ENCODE measurements around the gene KBTBD3.
A peak's percentile ranks its signal among the peaks of the same experiment; 100 is the strongest.

The KBTBD3 gene, protein sequence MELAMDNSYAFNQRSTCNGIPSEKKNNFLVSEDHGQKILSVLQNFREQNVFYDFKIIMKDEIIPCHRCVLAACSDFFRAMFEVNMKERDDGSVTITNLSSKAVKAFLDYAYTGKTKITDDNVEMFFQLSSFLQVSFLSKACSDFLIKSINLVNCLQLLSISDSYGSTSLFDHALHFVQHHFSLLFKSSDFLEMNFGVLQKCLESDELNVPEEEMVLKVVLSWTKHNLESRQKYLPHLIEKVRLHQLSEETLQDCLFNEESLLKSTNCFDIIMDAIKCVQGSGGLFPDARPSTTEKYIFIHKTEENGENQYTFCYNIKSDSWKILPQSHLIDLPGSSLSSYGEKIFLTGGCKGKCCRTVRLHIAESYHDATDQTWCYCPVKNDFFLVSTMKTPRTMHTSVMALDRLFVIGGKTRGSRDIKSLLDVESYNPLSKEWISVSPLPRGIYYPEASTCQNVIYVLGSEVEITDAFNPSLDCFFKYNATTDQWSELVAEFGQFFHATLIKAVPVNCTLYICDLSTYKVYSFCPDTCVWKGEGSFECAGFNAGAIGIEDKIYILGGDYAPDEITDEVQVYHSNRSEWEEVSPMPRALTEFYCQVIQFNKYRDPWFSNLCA

DNA sequence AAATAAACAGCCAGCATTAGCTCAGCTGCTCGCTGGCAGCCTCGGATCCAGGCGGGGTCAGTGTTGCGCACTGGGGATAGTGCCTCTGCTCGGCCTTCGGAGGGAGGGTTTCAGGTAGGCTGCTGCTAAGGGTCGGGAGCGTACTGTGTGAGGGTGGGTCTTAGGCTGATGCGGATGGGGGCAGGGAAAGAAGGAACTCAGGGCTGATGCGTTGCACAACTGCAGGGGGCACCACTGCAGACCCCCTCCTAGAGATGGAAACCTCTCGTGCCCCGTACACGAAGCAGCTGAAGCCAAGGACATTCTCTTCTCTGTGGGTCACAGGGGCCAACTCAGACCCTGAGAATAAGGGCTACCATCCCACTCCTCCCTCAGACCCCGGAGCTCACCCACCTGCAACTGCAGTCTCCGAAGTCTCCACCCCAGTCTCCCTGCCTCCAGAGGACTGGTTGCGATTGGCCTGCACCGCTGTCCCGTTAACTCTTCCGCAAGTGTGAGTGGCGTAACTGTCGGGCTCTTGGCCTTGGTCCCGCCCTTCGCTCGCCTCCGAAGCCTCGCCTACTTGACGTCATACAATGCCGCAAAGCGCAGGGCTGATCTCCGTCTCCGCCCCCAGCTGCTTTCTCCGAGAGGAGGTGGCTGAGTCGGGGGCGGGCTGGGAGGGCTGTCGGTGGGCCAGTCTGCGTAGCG lies at the start of gene KBTBD3:
KBTBD3 (minus strand) TSS at position 429 of the 690 bp plus-strand sequence. CDS start 18,250 bp downstream, outside the sequence.
- peak; percentile 99 for DNase-seq

DNA sequence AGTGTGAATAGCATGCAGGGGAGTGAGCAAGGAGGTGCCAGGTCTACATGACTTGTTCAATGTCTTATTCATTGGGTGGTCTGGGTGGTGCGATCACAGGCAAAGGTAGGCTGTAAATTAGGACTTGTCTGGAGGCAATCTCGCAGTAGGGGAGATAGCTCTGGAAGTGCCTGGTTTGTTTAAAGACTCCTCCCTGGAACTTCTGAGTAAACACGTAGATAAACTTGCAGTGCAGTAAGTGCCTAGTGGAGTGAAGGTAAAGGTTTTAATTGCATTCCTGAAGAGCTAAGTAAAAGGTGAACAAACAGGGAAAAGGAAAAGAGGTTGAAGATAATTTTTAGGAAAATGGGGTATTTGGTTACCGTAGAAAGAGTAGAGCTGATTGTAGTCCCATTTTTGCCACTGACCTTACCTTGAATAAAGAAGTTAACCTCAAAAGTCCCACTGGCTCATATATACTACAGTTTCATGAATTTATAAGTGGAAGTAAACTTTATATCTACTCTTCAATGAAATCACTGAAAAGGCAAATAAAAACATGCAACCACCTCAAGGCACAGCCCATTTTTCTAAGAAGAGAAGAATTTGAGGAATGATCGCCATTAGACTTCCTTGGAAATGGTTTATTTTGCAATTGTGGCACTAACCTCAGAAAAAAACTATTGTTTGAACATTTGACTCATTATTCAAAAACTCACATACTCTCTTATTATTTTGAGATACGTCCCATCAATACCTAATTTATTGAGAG lies 44.6 kb upstream of the KBTBD3 start:
- no peak for DNase-seq

DNA sequence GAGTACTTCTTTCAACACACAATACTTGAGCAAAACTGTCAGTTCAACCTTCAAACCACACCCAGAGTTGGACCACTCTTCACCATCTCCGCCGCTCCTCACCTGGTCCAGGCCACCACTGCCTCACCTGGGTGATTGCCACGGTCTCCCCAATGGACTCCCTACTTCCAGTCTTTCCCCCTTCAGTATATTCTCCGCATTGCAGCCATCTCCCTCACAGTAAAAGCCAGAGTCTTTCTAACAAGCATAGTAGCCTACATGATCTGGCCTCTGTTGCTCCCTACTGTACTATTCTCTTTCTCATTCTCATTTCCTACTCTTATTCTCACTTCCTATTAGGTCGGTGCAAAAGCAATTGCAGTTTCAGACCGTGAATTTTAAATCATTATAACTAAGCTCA lies 28.8 kb upstream of the KBTBD3 start:
- DNase-seq, result no peak

DNA sequence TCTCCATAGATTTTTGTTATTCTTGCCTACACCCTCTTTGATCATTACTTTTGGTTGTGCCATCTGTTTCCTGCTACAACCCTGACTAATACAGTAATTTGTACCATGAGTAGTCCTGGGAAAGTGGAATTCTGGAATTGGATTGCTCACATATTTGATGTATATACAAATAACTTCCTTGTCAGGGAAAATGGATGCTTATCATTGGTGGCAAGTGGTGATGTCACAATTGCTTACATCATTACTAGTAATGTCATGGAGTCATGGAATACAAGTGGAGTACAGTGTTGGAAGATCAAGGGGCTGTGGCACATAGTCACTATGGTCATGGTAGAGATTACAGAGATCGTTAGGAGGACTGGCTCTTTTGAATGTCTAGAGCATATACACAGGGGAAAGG lies 24.7 kb upstream of the KBTBD3 start:
- DNase-seq, result no peak

DNA sequence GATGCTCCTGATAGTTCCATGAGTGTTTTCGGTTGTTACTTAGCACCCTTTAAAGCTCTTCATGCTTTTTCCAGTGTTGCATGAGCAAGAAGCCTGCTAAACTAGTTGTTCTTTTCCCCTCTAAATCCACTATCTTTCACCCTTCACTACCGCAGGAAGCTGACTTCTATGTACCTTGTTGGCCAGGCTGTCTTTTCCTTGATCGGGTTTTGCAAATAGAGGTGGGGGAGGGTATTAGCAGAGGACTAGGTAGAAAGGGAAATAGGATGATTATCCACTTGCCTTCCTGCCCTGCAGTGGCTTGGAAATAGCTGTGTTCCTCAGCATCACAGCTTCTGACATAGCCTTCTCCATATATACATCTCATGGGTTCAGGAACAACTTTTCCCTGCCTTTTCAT lies 24.2 kb upstream of the KBTBD3 start:
- no peak for DNase-seq

DNA sequence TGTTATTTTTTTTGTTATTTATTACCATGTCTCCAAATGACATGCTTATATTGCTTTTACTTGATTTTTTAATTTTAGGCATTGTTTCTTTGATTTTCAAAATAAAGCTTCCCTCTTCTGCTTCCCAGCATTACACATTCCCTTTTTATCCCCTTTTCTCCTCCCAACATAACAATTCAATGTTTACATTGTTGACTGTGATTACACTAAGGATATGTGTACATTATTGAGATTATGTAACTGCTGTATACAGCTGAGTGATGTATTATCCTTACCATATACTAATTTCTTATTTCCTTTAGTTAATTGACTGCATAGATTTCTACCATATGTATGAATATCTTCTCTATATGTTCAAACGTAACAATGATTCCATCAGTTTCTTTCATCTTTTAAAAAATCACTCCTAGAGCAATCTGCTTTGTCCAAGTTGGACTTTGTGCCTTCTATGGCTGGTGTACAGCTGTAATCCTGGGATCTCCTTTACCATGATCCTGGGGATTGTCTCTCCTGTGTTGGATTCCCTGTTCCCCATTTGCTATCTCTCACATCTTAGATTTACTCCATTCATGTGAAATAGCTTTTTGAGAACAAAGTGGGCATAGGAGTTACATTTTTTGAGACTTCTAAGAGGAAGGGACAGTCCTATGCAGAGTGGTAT lies 21.9 kb upstream of the KBTBD3 start:
- no peak for DNase-seq

DNA sequence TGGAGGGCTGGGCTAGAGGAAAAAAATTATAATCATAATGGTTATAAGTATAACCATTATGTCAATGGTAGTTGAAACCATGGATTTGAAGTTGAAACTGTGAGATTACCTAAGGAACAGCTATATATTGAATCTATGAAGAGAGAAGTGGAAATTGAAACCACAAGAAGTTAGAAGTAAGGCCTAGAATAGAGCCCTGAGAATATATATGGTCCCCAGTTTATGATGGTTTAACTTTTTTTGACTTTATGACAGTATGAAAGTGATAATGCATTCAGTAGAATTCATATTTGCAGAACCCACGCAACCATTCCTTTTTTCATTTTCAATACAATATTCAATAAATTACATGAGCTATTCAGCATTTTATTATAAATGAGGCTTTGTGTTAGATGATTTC lies 15.3 kb upstream of the KBTBD3 start:
- DNase-seq, result no peak

DNA sequence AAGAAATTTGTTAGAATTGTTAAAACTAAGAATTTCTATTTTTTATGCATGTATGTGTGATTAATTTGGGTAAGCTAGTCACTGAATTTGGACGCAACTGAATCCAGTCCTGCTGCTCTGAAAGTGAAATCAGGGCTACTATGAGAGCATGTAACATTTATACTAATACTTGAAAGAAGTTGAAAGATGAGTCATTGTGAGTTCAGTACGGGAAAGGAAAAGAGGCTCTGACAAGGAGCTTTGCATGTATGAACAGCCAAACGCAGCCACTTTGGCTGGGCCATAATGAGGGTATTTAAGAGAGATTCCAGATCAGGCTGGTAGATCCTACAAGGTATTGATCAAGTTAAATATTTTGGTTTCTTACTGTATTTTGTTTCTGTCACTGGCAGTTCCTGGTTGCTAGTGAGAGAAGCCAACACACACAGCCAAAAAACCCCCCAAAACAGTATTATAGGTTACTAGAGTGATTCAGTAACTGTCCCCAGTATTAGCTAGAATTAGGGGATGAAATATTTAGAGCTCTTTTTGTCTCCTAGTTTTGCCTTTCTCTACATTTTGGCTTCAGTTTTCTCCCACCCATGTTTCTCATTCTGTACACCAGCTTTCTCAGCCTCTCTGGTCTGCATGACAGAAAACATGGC lies 14.5 kb upstream of the KBTBD3 start:
- no peak for DNase-seq

DNA sequence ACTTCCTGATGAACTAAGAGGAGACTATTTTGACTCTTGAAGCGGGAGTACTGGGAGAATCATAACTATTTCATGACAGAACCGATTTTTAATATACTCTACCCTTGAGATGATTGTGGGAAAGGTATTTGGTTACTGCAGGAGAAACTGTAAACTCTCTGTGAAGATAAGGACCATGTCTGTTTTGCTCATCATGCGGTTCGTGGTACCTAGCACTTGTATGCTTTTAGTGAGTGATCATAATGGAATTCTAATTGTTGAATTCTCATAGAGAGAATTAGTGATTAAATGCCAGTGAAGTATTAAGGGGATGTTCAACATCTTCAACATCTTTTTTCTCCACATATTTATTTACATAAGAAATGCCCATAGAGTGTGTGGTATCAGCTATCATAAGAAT lies 11.7 kb upstream of the KBTBD3 start:
- no peak for DNase-seq

DNA sequence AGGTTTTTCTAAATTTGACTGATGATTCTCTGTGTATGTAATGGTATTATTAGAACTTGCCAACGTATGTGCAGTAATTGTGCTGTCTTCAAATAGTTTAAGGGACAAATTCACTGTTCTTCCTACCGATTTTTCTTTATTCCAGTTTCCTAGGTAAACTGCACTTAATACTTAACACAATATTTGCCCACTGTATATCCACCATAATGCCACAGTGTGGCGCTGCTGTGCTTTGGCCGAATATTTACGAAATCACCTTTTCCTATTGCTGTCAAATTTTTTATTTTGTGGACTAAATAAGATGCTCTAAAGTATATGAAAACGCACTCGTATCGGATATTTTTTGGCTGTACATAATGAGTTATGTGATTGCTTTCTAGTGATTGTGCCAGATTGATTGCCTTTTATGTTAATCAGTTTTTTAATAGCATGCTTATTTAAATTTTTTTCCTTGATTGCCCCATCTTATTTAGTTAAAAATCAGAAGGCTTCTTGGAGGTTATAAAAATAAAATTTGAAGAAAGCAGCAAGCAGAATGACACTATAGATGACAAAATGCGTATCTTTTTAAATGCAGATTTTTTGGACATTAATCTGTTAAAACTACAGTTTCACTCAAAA lies 10.8 kb upstream of the KBTBD3 start:
- DNase-seq, result peak; percentile 80

DNA sequence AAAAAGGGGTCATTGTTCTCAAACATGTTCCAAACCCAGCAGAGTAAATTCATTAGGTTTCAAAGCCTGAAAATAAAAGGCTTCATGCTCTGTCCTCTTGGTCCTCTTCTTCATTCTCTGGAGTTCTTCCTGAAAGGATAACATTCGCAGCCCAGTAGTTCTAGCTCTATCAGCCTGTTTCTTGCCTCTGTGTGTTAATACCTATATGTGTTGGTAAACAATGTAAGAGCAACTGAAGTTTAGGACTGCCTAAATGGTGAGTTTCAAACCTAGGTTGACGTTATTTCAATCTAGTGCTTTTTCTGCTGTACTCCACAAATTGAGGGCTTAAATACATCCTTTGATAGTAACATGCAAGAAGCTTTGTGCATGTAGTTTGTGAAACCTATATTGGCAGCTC lies 9.7 kb upstream of the KBTBD3 start:
- DNase-seq, result no peak

DNA sequence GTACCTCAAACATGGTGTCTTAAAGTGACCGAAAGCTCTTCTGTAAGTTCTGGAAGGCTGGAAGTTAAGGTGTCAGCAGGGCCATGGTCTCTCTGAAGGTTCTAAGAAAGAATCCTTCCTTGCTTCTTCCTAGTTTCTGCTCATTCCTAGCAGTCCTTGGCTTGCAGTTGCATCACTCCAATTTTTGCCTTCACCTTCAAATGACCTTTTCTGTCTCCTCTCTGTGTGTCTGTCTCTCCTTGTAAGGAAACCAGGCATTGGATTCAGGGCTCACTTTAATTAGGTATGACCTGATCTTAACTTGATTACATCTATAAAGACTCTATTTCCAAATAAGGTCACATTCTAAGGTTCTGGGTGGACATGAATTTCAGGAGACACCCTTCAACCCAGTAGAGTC lies 9.0 kb upstream of the KBTBD3 start:
- no peak for DNase-seq

DNA sequence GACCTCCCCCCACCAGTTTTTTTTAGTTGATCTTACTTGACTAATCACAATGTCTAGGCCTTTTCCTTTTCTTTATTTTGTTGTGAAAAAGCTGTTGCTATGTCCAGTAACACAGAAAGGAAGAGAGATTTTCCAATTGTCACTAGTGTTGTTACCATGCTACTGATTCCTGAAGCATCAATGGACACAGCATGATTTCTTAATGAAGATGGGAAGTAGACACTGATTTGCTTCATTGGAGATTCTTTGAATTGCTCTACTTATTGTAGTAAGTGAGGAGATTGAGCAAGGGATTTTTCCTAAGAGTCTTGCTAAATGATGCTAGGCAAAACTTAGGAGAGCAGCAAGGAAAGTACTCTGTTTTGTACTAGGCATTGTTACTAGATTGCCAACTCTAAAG lies 4.9 kb upstream of the KBTBD3 start:
- DNase-seq, result no peak

DNA sequence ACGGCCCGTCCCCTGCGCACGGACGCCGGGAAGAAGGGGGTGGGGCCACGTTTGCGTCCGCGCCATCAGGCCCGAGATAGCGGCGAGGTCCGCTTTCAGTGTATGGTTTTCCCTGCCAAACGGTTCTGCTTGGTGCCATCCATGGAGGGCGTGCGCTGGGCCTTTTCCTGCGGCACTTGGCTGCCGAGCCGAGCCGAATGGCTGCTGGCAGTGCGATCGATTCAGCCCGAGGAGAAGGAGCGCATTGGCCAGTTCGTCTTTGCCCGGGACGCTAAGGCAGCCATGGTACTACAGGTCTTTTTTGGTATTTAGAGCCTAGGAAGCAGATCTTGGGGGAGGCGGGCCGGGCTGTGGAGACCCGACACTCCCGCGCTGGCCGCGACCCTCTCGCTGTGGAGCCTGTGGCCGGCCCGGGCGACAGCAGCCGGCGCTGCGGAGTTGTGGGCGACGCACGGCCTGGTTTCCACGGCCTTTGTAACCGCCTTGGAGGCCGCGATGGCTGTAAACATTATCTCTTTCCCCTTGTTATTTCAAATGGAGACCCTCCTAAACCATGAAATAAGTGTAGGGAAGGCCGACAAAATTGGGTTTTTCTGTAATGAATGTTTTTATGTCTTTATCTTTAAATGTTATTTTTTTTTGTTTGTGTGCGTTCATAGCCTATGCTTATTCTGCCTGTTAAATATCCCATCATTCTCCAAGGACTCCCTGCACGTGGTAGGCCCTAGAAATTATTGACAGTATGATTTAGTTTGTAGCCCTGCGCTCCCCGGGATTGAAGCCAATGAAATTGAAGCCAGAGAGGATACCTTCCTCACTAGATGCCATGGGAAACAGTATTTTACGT lies 685 bp upstream of the KBTBD3 start, which contains the start of gene AASDHPPT:
AASDHPPT (plus strand) TSS at position 54 of the 847 bp plus-strand sequence; CDS start at position 103, 49 bp downstream.
- DNase-seq, result no peak

DNA sequence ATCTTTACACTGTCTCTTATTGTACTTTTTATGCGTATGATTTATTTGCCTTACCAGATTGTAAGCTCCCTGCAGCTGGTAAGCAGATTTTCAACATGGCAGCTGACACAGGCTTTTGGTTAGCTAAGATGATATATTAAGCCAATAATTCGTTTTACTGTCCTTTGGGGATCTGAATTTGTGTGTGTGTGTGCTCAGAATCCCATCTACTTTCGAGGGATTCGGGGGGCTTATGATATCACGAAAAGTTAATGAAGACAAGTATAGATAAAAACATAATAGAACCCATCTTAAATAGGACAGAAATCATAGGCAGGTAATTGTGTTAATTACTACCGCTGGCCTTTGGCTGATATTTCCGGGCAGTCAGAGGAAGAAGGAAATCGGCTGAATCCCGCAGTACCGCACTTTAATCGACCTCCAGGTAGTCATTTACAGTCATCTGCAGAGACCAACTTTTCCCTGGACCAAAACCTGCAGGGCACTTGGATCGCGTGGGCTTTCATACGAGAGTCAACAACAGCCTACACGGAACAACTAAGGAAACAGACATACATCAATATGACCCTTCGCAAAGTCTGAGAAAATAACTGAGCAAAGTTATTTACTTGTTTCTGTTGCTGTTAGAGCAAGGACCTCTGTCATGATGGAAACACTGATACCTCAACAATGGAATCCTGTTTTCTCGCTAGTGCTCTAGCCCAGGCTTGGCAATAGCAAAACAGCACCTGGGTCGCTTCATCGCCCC lies 802 bp downstream of the KBTBD3 start:
- DNase-seq, result peak; percentile 63

DNA sequence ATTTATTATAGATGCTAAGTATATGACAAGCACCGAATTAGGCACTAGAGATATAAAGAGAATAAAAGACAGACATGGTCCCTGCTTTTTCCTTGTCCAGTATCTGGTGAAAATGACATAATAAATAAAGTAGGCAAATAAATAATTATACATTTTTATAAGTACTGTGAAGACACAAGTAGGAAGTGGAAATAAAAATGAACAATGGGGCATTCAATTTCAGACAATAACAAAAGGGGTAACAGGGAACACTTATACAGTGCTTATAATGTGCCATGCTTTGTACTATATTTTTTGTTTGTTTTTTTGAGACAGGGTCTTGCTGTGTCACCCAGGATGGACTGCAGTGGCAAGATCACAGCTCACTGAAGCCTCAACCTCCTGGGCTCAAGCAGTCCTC lies 4.3 kb downstream of the KBTBD3 start:
- DNase-seq, result no peak

DNA sequence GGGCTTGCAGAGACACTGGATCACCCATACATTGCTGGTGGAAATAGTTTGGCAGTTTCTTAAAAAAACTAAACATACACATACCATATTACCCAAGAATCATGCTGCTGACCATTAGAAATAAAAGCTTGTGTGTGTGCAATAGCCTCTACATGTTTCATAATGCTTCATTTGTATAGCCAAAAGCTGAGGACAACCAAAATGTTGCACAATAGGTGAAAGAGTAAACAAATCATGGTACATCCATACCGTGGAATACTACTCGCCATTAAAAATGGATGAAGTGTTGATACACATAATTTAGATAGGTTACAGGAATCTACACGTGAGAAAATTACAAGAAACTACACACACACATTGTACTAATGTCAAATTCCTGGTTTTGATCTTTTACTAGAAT lies 6.5 kb downstream of the KBTBD3 start:
- no peak for DNase-seq

DNA sequence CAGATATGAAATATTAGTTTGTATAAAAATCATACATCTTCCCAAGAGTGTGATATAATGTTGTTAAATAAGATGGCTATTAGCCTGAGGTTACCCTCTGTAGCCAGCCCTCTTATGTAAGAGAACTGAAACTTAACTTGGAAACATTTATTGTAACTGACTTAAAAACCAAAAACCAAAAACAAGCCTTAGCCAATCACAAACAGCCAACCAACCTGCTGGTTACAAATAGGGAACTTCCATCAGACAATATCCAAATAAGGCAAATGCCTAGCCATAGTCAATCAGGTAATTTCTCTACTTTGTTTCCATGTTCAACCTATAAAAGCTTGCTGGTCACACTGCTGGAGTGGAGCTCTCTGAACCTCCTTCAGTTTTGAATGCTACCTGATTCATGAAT lies 14.1 kb downstream of the KBTBD3 start:
- no peak for DNase-seq
